BLaER1 (cell line): ENCODE measurements around the gene SCARB1.
"Not testable (repeated sequence)": the region's sequence is repeated elsewhere in the genome, so short reads cannot be mapped to it uniquely, and the experiment has no call there.

ENCODE experiments used
- H3K27ac ChIP-seq: shearing (Covaris generic); formaldehyde crosslinking; 2 replicates; pipeline ENCODE4 v1.8.1; 2022
- H3K27me3 ChIP-seq: shearing (Covaris generic); formaldehyde crosslinking; 2 replicates; pipeline ENCODE4 v1.8.1; 2022
- H3K36me3 ChIP-seq: shearing (Covaris generic); formaldehyde crosslinking; 2 replicates; pipeline ENCODE4 v1.8.1; 2022
- H3K4me1 ChIP-seq: shearing (Covaris generic); formaldehyde crosslinking; 2 replicates; pipeline ENCODE4 v1.8.1; 2022
- H3K4me2 ChIP-seq: shearing (Covaris generic); formaldehyde crosslinking; 2 replicates; pipeline ENCODE4 v1.8.1; 2022
- H3K4me3 ChIP-seq: shearing (Covaris generic); formaldehyde crosslinking; 2 replicates; pipeline ENCODE4 v1.8.1; 2022
- H3K9ac ChIP-seq: shearing (Covaris generic); formaldehyde crosslinking; 2 replicates; pipeline ENCODE4 v1.8.1; 2022
- H3K9me3 ChIP-seq: shearing (Covaris generic); formaldehyde crosslinking; 2 replicates; pipeline ENCODE4 v1.8.1; 2022
- H4K20me1 ChIP-seq: shearing (Covaris generic); formaldehyde crosslinking; 2 replicates; pipeline ENCODE4 v1.8.1; 2022
- Cebpa-rat ChIP-seq: shearing (Covaris generic); IDR thresholded peaks from 2 replicates; pipeline ENCODE4 v1.8.1; 2022

The SCARB1 gene

DNA sequence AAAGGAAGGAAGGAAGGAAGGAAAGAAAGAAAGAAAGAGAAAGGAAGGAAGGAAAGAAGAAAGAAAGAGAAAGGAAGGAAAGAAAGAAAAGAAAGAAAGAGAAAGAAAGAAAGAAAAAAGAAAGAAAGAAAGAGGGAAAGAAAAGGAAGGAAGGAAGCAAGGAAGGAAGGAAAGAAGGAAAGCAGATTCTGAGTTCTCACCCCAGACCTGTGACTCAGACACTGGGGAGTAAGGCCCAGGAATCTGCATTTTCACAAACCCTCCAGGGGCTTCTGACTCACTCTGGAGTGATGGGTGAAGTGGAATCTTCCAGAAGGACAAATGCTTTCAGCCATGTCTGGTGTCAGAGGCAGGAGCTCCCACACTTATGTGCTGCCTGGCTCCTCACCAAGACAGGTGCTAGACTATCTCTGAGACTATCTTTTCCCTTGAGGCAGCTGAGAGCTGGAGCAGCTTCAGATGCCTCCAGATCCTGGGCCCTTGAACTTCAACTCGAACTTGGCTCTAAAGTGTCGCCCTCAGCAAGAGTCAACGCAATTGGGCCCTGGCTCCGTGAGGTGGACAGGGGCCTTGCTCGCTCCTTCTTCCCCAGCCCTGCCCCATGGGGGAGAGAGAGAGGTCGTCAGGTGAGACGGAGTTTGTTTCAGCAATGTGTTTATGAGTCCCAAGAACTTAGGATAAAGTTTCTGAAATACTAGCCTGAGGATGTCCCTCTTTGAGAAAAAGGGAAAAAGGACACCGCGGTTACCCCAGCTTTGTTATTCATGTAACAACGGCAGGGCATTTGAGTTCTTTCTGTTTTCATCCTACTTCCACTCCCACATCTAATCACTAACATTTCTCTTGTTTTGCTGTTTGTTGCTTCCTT lies 19.8 kb upstream of the SCARB1 start:
- H4K20me1 ChIP-seq, result no peaks in the 10 kb centered on the region
- peak overlapping the region; percentile 57; the same call in 1 of the 2 replicates for H3K9ac ChIP-seq
- peak overlapping the region; percentile 83 for H3K27ac ChIP-seq
- no peak overlapping the region; the same call in 1 of the 2 replicates for H3K4me3 ChIP-seq
- no peak for TF ChIP-seq Cebpa-rat
- H3K4me1 ChIP-seq, result peaks cover 100% of the 10 kb centered on the region
- no peaks in the 10 kb centered on the region for H3K36me3 ChIP-seq
- H3K9me3 ChIP-seq, result no peaks in the 10 kb centered on the region
- H3K4me2 ChIP-seq, result peak overlapping the region; percentile 86
- H3K27me3 ChIP-seq, result no peaks in the 10 kb centered on the region

DNA sequence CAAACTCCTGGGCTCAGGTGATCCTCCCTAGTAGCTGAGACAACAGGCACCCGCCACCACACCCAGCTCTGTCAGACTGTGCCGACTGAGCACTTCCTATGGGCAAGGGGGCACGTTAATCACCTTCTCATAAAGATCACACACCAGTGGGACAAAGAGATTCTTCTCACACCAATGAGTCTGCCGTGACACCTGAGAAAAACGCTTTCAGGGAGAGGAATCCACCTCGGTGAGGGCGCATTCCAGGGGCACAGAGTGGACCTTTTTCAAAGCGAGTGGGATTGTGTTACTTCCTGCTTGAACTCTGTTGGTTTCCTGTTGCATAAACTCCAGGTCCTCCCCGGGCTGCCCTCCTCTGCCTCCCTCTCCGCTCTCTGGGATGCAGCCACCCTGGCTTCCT lies 17.5 kb upstream of the SCARB1 start:
- H3K4me3 ChIP-seq, result 0 out of 2 replicates have a peak overlapping the region, but pooled peaks have one; percentile 14
- no peaks in the 10 kb centered on the region for H4K20me1 ChIP-seq
- peak overlapping the region; percentile 61 for H3K9ac ChIP-seq
- peaks cover 87% of the 10 kb centered on the region for H3K4me1 ChIP-seq
- peak overlapping the region; percentile 78 for H3K27ac ChIP-seq
- no peak for TF ChIP-seq Cebpa-rat
- H3K9me3 ChIP-seq, result no peaks in the 10 kb centered on the region
- H3K4me2 ChIP-seq, result peak overlapping the region; percentile 86
- H3K27me3 ChIP-seq, result no peaks in the 10 kb centered on the region
- H3K36me3 ChIP-seq, result no peaks in the 10 kb centered on the region

- H3K9ac ChIP-seq, result peak overlapping the region; percentile 50; the same call in 1 of the 2 replicates
- peak overlapping the region; percentile 78 for H3K27ac ChIP-seq
- not testable (repeated sequence) for H3K36me3 ChIP-seq, H3K27me3 ChIP-seq, H3K9me3 ChIP-seq, H3K4me3 ChIP-seq, H4K20me1 ChIP-seq
- peak overlapping the region; percentile 86 for H3K4me2 ChIP-seq
- H3K4me1 ChIP-seq, result peaks cover 84% of the 10 kb centered on the region
Measured at GRCh38 chr12:124880335-124880734, 16.7 kb upstream of the SCARB1 start.

GRCh38 chr12:124878795-124879516 lies 15.3 kb upstream of the SCARB1 start:
- Histone ChIP-seq H3K9ac (no peak overlapping the region), H3K27ac (no peak overlapping the region), H3K4me3 (no peak overlapping the region), H3K4me1 (peaks cover 84% of the 10 kb centered on the region), H3K4me2 (peak overlapping the region; percentile 86), H4K20me1 (no peaks in the 10 kb centered on the region), H3K9me3 (no peaks in the 10 kb centered on the region), H3K36me3 (no peaks in the 10 kb centered on the region), H3K27me3 (no peaks in the 10 kb centered on the region)
- no peak for TF ChIP-seq Cebpa-rat

DNA sequence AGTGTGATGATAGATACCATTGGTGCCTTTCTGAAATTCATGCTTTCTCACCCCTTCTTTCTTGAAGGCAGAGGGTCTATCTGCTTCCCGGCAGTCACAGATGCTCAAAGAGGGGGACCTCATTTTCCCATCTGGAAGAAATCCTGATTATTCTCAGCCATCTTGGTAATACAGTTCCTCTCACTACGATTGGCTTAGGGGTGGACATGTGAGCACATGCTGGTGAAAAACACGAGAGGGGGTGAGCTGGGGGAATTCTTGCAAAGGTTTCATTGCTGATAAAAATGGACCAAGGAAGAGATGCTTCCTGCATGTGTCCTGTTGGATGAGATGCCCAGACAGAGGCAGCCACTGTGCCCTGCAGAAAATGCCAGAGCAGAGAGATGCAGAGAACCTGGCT lies 13.8 kb upstream of the SCARB1 start:
- H3K27me3 ChIP-seq, result no peaks in the 10 kb centered on the region
- peaks cover 84% of the 10 kb centered on the region for H3K4me1 ChIP-seq
- H3K9me3 ChIP-seq, result no peaks in the 10 kb centered on the region
- no peak overlapping the region for H3K9ac ChIP-seq
- H3K4me3 ChIP-seq, result no peak overlapping the region
- H4K20me1 ChIP-seq, result no peaks in the 10 kb centered on the region
- no peak overlapping the region for H3K27ac ChIP-seq
- no peak for TF ChIP-seq Cebpa-rat
- H3K36me3 ChIP-seq, result no peaks in the 10 kb centered on the region
- H3K4me2 ChIP-seq, result no peak overlapping the region

DNA sequence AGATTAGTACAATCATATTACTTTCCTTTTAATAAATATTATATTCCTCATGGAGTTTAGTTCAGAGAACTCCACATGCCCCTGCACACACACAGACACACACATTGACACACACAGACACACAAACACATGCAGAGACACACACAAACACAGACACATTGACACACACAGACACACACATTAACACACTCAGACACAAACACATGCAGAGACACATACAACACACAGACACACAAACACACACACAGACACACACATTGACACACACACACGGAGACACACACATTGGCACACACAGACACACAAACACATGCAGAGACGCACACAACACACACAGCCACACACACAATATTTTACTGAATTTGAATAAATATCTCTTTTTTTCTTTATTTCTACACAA lies 12.5 kb upstream of the SCARB1 start:
- H3K36me3 ChIP-seq, result no peaks in the 10 kb centered on the region
- no peaks in the 10 kb centered on the region for H3K27me3 ChIP-seq
- no peaks in the 10 kb centered on the region for H3K9me3 ChIP-seq
- H3K4me1 ChIP-seq, result peaks cover 84% of the 10 kb centered on the region
- no peak overlapping the region for H3K4me3 ChIP-seq
- no peak overlapping the region for H3K27ac ChIP-seq
- no peak overlapping the region for H3K4me2 ChIP-seq
- H3K9ac ChIP-seq, result no peak overlapping the region
- no peaks in the 10 kb centered on the region for H4K20me1 ChIP-seq
- TF ChIP-seq Cebpa-rat, result no peak

- no peak for TF ChIP-seq Cebpa-rat
- H3K27ac ChIP-seq, result peak overlapping the region; percentile 72; the same call in 1 of the 2 replicates
- no peaks in the 10 kb centered on the region for H3K27me3 ChIP-seq
- peaks cover 84% of the 10 kb centered on the region for H3K4me1 ChIP-seq
- peak overlapping the region; percentile 70 for H3K4me2 ChIP-seq
- H3K9me3 ChIP-seq, result no peaks in the 10 kb centered on the region
- peak overlapping the region; percentile 42; the same call in 1 of the 2 replicates for H3K9ac ChIP-seq
- no peak overlapping the region for H3K4me3 ChIP-seq
- no peaks in the 10 kb centered on the region for H3K36me3 ChIP-seq
- H4K20me1 ChIP-seq, result no peaks in the 10 kb centered on the region
Measured at GRCh38 chr12:124875803-124876132, 12.1 kb upstream of the SCARB1 start.

DNA sequence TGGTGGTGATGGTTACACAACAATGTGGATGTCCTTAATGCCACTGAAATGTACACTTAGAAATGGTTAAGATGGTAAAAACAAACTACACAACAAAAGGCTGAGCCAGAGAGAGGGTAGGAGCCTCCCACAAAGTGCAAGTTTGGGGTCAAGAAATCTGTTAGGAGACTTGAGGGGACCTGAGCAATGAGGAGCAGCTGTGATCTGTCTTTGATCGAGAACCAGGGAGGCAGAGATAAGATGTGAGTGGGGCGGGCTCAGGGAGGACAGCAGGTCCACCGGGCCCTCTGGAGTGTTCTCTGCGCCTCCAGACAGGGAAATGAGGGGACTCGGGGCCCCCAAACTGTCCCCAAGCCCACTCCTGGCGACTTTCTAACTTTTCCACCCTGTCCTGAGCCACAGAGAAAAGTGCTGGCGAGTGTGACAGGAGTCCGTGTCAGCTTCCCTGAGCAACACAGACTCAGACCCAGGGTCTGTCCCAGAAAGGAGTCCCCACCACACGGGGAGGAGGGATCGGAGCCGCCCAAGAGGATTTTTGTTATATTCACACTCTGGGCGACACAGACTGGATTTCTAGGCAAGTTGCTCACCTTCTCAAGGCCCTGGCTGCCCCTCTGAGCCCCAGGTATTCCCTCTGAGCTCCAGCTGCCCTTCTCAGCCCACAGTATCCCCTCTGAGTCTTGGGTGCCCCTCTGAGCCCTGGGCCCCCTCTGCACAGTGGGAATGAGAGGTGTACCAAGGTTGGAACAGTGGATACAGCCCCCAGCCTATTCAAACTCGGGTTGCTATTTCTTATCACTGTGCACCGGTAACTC lies 11.5 kb upstream of the SCARB1 start:
- Histone ChIP-seq H3K4me1 (peaks cover 84% of the 10 kb centered on the region), H3K27ac (peak overlapping the region; percentile 72), H3K4me2 (peak overlapping the region; percentile 70), H3K9ac (peak overlapping the region; percentile 42; the same call in 1 of the 2 replicates), H3K9me3 (no peaks in the 10 kb centered on the region), H3K36me3 (no peaks in the 10 kb centered on the region), H3K4me3 (no peak overlapping the region), H4K20me1 (no peaks in the 10 kb centered on the region), H3K27me3 (no peaks in the 10 kb centered on the region)
- TF ChIP-seq Cebpa-rat, result no peak

DNA sequence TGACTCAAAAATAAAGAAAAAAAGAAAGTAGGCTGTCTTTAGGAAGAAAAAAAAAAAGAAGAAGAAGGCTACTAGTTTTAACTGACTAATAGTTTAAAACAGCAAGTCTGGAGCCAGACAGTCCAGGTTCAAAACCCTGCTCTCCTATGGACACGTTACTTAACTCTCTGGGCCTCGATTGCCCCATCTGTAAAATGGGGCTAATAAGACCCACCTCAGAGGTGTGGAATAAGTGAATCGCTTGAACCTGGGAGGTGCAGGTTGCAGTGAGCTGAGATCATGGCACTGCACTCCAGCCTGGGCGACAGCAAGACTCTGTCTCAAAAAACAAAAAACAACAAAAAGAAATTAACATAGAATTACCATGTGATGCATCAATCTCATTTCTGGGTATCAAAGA lies 10.5 kb upstream of the SCARB1 start:
- H4K20me1 ChIP-seq, result no peaks in the 10 kb centered on the region
- peak overlapping the region; percentile 46 for H3K9ac ChIP-seq
- no peaks in the 10 kb centered on the region for H3K36me3 ChIP-seq
- H3K4me1 ChIP-seq, result peaks cover 84% of the 10 kb centered on the region
- H3K9me3 ChIP-seq, result no peaks in the 10 kb centered on the region
- no peak for TF ChIP-seq Cebpa-rat
- no peak overlapping the region for H3K4me3 ChIP-seq
- no peaks in the 10 kb centered on the region for H3K27me3 ChIP-seq
- H3K27ac ChIP-seq, result peak overlapping the region; percentile 76; the same call in 1 of the 2 replicates
- peak overlapping the region; percentile 70 for H3K4me2 ChIP-seq
